Measurements from ENCODE around the gene WIPF1.

WIPF1 gene

DNA sequence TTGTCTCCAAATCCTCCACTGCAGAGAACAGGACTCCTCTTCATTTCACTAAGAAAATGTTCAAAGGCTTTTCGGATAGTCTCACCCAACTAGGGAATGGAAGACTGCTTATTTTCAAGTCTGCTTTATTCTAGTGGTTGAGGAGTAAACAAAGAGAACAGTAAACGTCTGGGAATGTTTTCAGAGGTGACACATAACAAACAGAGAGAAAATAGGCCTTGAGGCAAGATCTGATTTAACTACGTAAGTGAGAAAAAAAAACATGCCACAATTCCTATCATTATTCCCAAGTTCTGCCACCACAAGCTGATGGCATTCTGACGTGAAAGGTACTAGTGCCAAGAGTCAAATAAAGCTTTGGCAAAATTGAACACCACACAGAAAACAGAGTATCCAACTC is 16.7 kb upstream of the WIPF1 start:
- ChIA-PET CTCF (interaction anchor here (0.6 kb wide), 1 partner anchor 68 kb away, joined by 4 read pairs; no protein-coding TSS in a partner anchor), POLR2A (no interaction called here)
- H3K9me3 ChIP-seq (ENCODE audit: control insufficient read depth, insufficient read depth, low read depth, low read length) = no peaks in the 10 kb centered on the region
- H3K27ac ChIP-seq (ENCODE audit: extremely low read depth, low read depth, low read length) = no peak overlapping the region
- H3K36me3 ChIP-seq (ENCODE audit: control insufficient read depth in 2 of 2, insufficient read depth in 1 of 2, low read length in 2 of 2) = no peaks in the 10 kb centered on the region
- no peak overlapping the region for H3K4me3 ChIP-seq (ENCODE audit: low read depth, low read length)
- 0 out of 2 replicates have a peak, but pooled peaks cover 2% of the 10 kb centered on the region for H3K4me1 ChIP-seq (ENCODE audit: control insufficient read depth, insufficient read depth, low read length)
- TF ChIP-seq ZNF660 (tag by site-specific recombination; IDR thresholded peaks at IDR 0.05) (no peak), ZXDB (tag by site-specific recombination; IDR thresholded peaks at IDR 0.05) (no peak)

DNA sequence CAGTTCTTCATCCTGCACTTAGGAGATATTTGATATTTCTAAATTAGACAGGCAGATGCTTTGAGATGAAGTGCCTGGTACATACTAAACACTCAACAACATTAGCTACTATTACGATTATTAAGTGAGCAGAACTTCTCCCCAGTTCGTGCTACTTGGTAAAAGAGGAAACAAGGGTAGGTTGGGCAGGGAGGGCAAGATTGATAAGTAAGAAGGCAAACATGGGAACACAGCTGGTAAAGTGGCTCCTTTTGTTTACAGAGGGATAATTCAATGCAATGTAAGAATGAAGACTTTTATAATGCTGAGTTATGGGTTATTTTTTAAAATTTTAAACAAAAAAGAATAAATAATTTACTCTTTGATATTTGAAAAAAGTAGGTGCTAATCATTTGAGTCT is 15.9 kb upstream of the WIPF1 start:
- no peak overlapping the region for H3K4me3 ChIP-seq (ENCODE audit: low read depth, low read length)
- POLR2A ChIA-PET = interaction anchor here (0.6 kb wide), 1 partner anchor 1495 kb away, joined by 4 read pairs; no protein-coding TSS in a partner anchor
- no peaks in the 10 kb centered on the region for H3K36me3 ChIP-seq (ENCODE audit: control insufficient read depth in 2 of 2, insufficient read depth in 1 of 2, low read length in 2 of 2)
- 0 out of 2 replicates have a peak, but pooled peaks cover 2% of the 10 kb centered on the region for H3K4me1 ChIP-seq (ENCODE audit: control insufficient read depth, insufficient read depth, low read length)
- no peak for TF ChIP-seq ZBTB8A (tag by site-specific recombination; IDR thresholded peaks at IDR 0.05)
- TF ChIP-seq, protein P1, sequence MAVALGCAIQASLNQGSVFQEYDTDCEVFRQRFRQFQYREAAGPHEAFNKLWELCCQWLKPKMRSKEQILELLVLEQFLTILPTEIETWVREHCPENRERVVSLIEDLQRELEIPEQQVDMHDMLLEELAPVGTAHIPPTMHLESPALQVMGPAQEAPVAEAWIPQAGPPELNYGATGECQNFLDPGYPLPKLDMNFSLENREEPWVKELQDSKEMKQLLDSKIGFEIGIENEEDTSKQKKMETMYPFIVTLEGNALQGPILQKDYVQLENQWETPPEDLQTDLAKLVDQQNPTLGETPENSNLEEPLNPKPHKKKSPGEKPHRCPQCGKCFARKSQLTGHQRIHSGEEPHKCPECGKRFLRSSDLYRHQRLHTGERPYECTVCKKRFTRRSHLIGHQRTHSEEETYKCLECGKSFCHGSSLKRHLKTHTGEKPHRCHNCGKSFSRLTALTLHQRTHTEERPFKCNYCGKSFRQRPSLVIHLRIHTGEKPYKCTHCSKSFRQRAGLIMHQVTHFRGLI (tag by site-specific recombination; IDR thresholded peaks at IDR 0.05) = no peak
- TF ChIP-seq ZNF677 (tag by site-specific recombination; IDR thresholded peaks at IDR 0.05) = no peak
- no peak for TF ChIP-seq REPIN1 (tag by site-specific recombination; IDR thresholded peaks at IDR 0.05; ENCODE audit: low read depth)
- no peak for TF ChIP-seq ZNF747 (tag by site-specific recombination; IDR thresholded peaks at IDR 0.05)
- no peak for TF ChIP-seq ZNF510 (tag by site-specific recombination; IDR thresholded peaks at IDR 0.05; ENCODE audit: insufficient replicate concordance)
- TF ChIP-seq ZNF585B (tag by site-specific recombination; IDR thresholded peaks at IDR 0.05) = no peak
- no peak for TF ChIP-seq ZNF10 (tag by site-specific recombination; IDR thresholded peaks at IDR 0.05)
- no peak for TF ChIP-seq ZBTB17 (tag by site-specific recombination; IDR thresholded peaks at IDR 0.05)
- no peak for TF ChIP-seq ZNF202 (tag by site-specific recombination; IDR thresholded peaks at IDR 0.05; ENCODE audit: borderline replicate concordance)
- TF ChIP-seq, protein P2, sequence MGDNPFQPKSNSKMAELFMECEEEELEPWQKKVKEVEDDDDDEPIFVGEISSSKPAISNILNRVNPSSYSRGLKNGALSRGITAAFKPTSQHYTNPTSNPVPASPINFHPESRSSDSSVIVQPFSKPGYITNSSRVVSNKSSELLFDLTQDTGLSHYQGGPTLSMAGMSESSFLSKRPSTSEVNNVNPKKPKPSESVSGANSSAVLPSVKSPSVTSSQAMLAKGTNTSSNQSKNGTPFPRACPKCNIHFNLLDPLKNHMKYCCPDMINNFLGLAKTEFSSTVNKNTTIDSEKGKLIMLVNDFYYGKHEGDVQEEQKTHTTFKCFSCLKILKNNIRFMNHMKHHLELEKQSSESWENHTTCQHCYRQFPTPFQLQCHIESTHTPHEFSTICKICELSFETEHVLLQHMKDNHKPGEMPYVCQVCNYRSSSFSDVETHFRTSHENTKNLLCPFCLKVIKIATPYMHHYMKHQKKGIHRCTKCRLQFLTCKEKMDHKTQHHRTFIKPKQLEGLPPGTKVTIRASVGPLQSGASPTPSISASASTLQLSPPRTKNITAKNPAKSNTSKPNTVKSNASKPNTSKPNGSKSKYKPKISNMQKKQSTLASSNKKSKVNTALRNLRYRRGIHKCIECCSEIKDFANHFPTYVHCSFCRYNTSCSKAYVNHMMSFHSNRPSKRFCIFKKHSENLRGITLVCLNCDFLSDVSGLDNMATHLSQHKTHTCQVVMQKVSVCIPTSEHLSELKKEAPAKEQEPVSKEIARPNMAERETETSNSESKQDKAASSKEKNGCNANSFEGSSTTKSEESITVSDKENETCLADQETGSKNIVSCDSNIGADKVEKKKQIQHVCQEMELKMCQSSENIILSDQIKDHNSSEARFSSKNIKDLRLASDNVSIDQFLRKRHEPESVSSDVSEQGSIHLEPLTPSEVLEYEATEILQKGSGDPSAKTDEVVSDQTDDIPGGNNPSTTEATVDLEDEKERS (tag by site-specific recombination; IDR thresholded peaks at IDR 0.05) = no peak
- no peak for TF ChIP-seq ZNF549 (tag by site-specific recombination; IDR thresholded peaks at IDR 0.05)
- TF ChIP-seq ZNF211 (tag by site-specific recombination; IDR thresholded peaks at IDR 0.05; ENCODE audit: low read depth) = no peak
- H3K9me3 ChIP-seq (ENCODE audit: control insufficient read depth, insufficient read depth, low read depth, low read length) = no peaks in the 10 kb centered on the region
- no peak overlapping the region for H3K27ac ChIP-seq (ENCODE audit: extremely low read depth, low read depth, low read length)
- CTCF ChIA-PET = interaction anchor here (0.6 to 1.3 kb wide), 3 partner anchors 10 to 74 kb away, joined by 3 to 5 read pairs (median 4); no protein-coding TSS in a partner anchor

DNA sequence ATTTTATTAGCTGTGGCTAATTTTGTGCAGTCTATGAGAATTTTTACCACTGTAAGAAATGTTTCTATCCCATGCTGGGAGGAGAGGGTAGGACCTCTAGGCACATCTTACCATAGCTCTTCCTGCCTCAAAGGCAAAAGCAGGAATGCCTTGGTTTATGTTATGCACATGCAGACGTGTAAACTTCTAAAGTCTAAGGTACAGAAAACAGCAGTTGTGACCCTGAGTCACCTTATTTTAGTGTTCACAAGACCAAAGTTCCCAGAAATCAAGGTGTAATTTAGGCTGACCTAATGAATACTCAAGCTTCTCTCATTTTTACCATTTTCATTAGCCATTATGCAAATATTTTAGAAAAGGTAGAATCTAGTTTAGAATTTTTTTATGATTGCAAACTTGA is 15.4 kb upstream of the WIPF1 start:
- Histone ChIP-seq H3K36me3 (ENCODE audit: control insufficient read depth in 2 of 2, insufficient read depth in 1 of 2, low read length in 2 of 2) (no peaks in the 10 kb centered on the region), H3K4me1 (ENCODE audit: control insufficient read depth, insufficient read depth, low read length) (0 out of 2 replicates have a peak, but pooled peaks cover 2% of the 10 kb centered on the region), H3K9me3 (ENCODE audit: control insufficient read depth, insufficient read depth, low read depth, low read length) (no peaks in the 10 kb centered on the region), H3K27ac (ENCODE audit: extremely low read depth, low read depth, low read length) (no peak overlapping the region), H3K4me3 (ENCODE audit: low read depth, low read length) (no peak overlapping the region)
- CTCF ChIA-PET = interaction anchor here (0.5 to 1.3 kb wide), 5 partner anchors 9 to 156 kb away, joined by 3 to 5 read pairs (median 4); no protein-coding TSS in a partner anchor
- no peak for TF ChIP-seq SCRT1 (tag by site-specific recombination; IDR thresholded peaks at IDR 0.05; ENCODE audit: borderline replicate concordance)
- TF ChIP-seq ZNF785 (tag by site-specific recombination; IDR thresholded peaks at IDR 0.05) = no peak
- TF ChIP-seq MEIS1 (CRISPR knock-in tag; IDR thresholded peaks at IDR 0.05; ENCODE audit: borderline replicate concordance) = no peak
- TF ChIP-seq, protein P1 (tag by site-specific recombination; IDR thresholded peaks at IDR 0.05) = no peak
- TF ChIP-seq ZNF184 (tag by site-specific recombination; IDR thresholded peaks at IDR 0.05) = no peak
- no peak for TF ChIP-seq ZNF626 (tag by site-specific recombination; IDR thresholded peaks at IDR 0.05)
- TF ChIP-seq, protein P3, sequence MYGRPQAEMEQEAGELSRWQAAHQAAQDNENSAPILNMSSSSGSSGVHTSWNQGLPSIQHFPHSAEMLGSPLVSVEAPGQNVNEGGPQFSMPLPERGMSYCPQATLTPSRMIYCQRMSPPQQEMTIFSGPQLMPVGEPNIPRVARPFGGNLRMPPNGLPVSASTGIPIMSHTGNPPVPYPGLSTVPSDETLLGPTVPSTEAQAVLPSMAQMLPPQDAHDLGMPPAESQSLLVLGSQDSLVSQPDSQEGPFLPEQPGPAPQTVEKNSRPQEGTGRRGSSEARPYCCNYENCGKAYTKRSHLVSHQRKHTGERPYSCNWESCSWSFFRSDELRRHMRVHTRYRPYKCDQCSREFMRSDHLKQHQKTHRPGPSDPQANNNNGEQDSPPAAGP (tag by site-specific recombination; IDR thresholded peaks at IDR 0.05) = no peak
- POLR2A ChIA-PET = interaction anchor here (0.6 kb wide), 1 partner anchor 1495 kb away, joined by 4 read pairs; no protein-coding TSS in a partner anchor
